Dedifferentiated amniotic fluid mesenchymal stem cell (primary cell): ENCODE measurements around the gene NDUFB8.

Experiments used
- DNase-seq: peaks from one replicate; pipeline ENCODE4 v3.0.0-alpha.2; 2016; ENCODE audit errors: extremely low spot score

The NDUFB8 gene

DNA sequence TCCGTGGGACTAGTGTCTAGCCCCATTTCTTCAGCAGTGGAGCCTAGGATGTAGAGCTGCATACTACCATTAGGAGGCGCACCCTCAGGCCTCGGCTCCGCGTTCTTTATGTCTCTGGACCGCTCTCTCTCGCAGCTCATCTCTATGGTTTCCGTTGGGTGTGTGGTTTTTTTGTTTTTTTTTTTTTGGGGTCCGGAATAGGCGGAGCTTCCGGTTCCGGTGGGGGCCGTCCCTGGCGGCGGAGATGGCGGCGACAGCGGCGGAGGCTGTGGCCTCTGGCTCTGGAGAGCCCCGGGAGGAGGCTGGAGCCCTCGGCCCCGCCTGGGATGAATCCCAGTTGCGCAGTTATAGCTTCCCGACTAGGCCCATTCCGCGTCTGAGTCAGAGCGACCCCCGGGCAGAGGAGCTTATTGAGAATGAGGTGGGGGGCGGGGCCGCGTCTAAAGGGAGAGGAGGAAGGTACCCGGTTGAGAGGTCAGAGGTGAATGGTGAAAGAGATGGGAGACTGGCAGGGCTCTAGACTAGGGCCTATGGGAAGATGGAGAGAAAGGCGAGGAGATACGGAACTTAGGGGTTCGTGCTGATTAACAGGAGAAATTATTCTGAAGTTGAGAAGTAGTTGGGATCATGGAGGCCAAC, 6.2 kb upstream of the NDUFB8 start, which contains the start of gene HIF1AN:
Gene HIF1AN, plus strand, starts transcription at position 229 of the 639 bp plus-strand sequence. Its CDS starts 16 bp downstream, at position 245.
- DNase-seq: peak; percentile 98

DNA sequence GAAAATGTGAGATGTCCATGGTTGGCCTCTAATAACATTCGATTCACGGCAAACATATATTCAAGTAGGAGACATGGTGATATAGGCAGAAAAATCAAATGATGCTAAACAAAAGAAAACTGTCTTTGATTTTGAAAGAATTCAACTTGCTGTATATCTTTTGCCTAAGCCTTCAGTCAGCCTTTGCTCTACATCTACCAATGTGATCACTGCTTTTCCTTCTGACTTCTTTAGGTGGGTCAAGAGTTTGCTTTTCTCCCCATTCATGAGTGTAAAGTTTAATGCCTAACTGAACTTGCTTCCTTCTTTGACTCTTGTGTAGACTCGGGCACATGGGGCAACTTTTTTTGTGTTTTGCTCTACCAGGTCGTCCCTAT, 5.7 kb upstream of the NDUFB8 start:
- DNase-seq: no peak

DNA sequence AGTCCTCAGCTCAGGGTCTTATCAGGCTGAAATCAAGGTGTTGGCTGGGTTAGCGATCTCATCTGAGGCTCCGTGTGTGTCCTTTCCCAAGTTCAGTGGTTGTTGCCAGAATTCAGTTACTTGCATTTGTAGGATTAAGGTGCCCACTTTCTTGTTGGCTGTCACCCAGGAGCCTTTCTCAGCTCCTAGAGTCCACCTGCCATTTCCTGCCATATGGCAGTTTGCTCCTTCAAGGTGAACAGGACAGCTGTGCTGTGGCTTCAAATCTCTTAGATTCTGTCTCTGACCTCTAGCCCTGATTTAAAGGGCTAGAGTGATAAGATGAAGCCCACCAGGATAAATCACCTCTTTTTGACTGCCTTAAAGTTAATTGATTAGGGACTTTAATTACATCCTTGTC, 5.1 kb upstream of the NDUFB8 start:
- no peak for DNase-seq

DNA sequence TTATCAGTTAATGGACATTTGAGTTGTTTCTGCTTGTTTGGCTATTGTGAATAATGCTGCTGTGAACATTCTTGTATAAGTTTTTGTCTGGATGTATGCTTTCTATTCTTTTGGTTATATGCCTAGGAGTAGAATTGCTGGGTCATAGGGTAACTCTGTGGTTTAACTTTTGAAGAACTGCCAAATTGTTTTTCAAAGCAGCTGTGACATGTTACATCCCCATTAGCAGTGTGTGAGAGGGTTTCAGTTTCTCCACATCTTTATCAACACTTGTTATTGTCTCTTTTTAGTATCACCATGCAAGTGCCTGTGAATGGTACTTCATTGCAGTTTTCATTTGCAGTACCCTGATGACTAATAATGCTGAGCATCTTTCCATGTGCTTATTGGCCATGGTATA, 2.1 kb upstream of the NDUFB8 start:
- no peak for DNase-seq

DNA sequence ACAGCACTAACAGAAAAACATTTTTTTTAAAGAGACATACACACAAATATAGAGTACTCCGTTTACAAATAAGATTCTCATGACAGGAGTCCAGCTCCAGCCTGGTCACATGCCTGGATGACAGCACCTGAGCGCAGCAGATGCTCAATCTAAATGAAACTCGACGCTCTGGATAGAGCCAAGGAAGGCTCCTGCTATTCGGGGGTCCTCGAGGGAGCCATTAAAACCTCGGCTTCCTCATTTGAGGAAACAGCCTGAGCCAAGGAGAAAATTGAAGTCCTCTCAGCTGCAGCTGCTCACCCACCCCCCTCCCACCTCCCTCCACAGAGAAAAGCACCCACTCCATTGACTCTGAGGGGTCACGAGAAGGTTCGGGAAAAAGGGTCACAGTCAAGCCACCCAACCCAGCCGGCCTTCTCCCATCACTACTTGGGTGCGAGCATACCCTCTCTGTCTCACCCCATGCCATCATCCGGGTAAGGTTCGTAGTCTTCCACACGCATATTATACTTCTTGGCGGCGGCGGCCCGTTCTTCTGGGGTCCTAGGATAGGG, 673 bp downstream of the NDUFB8 start:
- DNase-seq: no peak

DNA sequence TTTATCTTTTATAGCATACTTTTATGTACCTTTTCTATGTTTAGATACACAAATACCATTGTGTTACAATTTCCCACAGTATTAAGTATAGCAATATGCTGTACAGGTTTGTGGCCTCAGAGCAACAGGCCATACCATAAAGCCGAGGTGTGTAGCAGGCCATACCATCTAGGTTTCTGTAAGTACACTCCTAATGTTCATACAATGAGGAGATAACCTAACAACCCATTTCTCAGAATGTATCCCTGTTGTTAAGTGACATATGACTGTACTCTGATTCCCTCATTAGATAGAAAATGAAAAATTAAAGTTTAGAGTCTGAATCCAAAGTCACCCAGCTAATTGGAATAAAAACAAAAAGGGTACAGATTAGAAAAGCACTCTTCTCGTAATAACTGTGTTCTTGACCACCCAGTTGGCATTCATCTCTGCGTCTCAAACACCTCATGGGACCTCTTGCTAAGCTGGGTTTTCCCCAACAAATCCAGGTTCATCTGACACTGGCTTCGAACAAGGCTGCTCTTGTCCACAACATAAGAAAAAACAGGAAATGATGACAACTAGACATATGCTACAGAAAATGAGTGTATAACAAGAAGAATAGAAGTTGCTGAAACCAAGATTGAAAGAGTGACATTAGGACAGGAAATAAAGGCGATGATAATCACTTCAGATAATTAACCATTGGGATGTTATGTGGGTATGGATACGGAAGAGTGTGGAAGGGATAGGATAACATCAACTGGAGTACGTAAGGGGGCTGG, 1.4 kb downstream of the NDUFB8 start:
- no peak for DNase-seq

DNA sequence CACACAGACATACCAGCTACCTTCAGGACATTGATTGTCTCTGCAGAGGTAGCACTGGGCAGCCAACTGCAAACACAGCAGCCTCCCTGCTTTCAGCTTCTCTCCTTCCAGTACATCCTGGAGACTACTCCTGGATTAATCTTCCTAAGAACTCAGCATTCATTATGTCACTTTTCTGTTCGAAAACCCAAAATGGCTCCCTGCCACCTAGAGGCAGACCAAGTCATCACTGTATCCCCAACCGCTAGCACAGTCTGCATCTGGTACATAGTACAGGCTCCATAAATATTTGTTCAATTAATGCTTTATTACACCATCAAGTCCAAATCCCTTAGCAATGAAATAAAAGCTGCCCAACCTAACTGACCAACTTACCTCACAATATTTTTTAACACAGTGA, 5.0 kb downstream of the NDUFB8 start:
- DNase-seq: no peak

DNA sequence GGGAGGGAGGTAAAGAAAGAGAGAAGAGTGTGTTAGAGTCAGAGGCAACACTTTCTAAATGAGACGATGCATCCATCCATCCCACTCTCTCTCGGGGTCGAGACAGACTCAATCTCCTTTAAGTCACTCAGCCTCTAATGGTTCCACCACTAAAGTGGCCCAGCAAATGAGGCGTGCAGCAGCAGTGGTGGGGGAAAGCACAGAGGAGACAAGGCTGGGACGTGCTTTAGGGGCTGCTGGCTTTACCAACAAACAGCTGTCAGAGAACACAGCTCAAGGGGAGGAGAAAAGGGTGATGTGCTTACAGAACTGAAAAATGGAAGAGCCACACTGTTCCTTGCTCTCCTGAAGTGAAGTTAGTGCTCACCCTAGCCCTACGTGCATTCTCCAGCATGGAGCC, 5.5 kb downstream of the NDUFB8 start:
- no peak for DNase-seq

DNA sequence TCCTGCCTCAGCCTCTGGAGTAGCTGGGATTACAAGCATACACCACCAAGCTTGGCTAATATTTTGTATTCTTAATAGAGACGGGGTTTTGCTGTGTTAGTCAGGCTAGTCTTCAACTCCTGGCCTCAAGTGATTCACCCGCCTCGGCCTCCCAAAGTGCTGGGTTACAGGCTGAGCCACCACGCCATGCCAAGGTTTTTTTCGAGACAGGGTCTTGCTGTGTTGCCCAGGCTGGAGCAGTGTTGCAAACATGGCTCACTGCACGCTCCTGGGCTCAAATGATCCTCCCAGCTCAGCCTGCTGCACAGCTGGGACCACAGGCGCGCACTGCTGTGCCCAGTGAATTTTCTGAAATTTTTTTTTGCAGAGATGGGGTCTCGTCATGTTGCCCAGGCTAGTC, 6.7 kb downstream of the NDUFB8 start:
- DNase-seq: no peak

DNA sequence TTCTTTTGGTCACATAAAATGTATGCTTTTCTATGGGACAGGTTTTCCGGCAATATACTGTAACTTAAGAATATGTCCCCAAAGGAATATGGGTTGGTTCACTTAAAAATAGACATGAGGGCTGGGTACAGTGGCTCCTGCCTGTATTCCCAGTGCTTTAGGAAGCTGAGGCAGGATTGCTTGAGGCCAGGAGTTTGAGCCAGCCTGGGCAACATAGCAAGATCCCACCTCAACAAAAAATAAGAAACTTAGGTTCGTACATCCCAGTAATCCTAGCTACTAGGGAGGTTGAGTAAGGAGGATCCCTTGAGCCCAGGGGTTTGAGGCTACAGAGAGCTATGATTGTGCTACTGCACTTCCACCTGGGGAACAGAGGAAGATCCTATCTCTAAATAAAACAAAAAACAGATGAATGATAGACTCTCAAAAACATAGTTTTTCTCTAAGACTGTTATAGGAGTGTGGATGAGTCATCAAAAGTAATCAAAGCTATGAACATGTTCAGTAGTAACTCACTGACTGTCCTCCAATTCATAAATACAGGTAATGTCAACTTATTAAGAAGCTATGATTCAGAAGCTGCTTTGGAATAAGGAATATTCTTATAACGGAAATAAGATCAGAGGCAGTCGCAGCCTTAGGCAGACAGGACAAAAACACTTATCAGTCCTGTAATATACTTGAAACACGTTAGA, 7.4 kb downstream of the NDUFB8 start:
- no peak for DNase-seq

DNA sequence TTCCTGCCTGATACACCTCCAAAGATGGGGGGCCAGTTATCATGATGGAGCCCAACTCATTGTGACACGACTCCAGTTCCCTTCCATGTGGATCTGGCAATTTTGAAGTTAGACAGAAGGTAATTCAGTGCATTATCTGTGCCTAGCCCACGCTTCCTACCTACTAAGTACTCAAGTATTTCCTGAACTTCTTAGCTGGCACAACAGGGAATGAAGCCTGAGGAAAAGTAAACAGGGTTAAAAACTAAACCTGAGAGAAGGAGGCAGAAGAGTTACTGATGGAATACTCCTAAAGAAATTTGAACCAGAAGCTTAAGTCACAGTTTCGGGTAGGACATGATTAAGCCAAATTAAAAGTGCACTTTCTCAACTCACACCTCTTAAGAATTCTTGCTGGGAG, 8.9 kb downstream of the NDUFB8 start:
- DNase-seq: no peak

DNA sequence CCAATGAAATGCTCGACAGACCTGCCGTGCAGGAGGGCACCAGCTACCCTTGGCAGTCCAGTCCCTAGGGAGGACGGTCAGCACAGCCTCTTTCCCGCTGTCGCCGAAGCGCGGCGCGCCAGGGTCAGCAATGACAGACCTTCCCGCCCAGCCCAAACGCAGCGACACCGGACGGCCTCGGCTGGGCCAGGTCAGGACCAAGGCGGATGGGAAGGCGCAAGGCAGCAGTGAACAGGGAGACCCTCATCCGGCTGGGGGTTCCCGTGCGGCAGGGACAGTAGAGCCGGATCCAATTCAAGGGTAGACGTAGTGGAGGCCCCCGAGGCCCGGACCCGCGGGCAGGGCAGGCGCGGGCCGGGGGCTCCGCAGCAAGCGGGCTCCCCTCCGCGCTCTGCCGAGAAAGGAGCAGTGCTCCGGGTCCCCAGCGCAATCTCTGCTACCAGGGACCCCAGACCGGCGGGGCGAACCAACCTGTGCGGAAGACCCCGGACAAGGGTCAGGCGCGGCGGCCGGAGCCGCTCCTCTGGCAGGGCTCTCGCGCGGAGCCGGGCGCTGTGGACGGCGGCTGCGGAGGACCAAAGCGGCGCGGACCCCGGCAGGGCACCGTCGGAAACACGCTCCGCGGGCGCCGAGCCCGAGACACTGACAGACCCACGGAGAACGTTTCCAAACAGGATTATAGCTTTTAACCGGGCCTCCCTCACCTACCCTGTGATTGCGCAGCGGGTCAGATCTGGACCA, 10.2 kb downstream of the NDUFB8 start, which contains the start of gene SEC31B:
Gene SEC31B, minus strand, starts transcription at position 551 of the 741 bp plus-strand sequence. CDS start 2,909 bp downstream, outside the sequence.
- no peak for DNase-seq

DNA sequence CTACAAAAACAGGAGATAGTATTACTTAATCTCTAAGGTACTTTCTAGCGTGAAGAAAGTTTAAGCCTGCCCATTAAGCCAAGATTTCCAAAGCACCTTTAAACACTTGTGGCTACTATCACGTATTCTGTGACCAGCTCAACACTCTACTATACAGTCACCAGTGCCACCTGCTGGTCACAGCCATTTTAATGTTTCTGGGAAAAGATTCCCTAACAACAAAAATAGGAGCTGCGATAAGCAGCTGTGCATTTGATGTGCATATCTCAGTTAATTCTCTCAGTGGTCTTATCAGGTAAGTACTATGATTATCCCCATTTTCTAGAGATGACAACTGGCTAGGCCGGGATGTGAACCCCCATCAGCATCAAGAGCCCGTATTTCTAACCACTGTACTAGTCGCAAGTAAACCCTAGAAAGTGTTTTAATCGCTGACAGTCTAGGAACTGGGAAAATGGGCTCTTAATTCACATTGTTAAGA, 10.9 kb downstream of the NDUFB8 start:
- peak; percentile 66 for DNase-seq

DNA sequence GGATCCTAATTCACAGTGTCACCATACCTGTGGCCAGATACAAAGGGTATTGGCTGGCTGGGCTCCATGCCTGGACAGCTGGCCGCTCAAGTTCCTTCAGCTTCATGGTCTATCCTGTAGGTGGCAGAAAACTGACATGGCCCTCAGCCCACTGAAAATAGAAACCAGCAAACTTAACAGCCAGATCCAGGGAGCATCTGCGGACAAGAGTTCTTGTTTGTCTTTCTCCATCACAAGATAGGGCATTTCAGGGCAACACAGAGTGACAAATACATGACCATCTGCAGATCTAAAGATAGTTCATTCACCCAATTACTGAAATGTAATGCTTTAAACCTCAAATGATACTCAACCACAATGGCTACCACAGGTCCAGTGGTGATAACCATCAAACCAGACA, 12.8 kb downstream of the NDUFB8 start:
- no peak for DNase-seq

DNA sequence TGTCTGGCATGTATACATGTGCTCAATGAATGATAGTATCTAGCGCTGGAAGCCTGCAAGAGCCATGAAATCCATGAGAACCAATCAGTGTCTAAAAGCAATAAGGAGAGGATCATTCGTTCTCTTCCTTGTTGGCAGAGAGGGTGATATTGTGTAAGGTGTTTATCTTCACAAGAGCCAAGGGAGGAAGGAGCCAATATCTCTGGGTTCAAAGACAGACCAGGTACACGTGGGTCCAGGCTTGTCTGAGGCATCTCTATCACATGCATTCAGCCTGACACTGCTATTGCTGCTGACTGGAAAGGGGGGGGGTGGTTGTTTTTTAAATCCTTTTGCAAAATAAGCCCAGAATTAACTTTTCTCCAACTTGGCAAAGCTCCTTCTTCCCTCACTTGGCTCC, 14.1 kb downstream of the NDUFB8 start:
- no peak for DNase-seq

DNA sequence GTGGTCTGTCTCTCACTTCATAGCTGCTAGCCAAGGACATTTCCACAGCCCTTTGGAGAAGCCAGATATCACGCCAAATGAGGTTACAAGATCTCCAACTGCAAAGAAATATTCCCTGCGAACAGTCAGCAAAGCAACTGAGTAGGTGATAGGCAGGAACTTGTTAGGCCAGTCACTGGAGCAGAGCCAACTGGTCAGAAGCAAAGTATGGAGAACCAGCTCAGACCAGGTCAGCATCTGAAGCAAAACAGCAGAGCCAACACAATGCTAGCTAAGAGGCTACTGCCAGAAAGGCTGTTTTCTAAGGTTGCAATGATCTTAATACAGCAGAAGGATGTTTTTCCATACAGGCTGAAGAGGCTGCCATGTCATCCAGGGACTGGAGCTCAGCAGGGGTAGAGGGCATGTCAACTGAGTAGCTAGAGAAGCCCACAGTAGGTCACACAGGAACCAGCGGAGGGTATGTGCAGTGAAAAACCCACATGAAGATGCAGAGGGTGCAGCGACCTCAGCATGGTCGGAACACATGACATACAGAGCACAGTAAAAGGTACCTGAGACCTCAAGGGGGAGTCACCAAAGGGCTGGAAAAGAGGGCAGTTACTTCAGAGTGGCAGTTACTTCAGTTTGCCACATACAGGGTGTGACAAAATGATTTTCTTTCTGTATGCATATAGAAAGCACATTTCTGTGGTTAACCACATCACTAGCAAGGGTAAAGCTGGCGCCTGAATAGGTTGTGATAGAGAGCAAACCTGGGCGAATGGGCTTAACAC, 18.9 kb downstream of the NDUFB8 start:
- DNase-seq: no peak

DNA sequence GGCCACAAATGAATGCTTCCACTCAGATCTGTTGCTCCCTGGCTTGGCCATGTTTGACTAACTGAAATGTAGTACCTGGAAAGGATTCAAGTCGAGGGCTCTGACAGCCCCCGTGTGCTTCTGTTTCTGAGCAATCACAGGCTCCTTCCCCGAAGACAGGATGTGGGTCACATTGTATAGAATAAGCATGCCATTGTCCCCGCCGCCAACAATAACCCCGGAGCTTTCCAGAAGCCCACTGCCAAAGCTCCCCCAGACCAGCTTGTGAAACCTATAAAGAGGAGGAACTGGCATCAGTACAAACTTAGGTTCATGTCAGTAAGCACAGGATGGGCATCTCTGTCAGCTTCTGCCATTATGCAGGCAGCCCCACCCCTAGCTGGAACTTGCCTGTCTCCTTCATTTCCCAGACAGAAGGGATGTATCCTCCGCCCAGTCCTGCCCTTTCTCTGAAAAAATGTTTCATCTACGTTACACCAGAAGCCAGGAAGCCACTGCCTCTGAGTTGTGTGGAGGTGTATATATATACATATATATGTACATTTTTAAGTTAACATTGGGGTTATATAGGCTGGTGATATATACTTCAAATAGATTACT, 20.3 kb downstream of the NDUFB8 start:
- DNase-seq: no peak

DNA sequence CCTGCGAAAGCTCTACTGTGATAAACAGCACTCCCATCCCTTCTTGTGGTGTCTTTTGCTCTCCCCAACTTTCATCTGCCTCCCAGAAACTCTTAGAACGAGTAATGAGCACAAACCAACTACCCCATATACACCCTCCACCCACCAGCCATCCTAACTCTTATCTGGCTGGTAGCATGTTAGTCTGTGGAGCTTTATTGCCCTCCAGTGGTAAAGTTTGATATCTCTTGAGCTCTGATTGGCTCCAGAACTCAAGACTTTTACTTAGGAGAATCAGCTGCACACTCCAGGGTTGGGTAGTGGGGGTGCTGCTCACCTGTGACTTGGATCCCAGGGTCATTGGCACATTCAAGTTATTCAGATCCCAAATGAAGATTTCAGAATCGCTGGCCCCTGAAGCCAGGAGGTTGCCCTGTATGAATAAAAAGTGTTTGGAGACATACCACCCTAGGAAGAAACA, 20.9 kb downstream of the NDUFB8 start:
- peak; percentile 26 for DNase-seq

DNA sequence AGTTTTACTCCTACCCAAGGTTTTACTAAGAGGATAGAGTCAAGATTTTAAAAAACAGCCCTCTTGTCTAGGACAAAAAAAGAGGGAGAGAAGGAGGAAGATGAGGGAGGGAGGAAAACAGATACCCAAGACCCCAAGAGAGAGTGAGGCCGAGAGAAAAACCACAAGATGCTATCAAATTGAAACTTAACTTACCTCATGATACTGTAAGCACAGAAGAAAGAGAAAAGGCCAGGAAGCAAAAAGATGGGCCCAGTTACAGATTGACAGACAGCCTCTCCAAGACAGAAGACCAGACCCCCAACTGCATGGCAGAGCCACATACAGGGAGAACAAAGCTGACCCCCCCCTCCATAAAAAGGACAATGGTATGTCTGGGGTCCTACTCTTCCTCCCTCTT, 21.4 kb downstream of the NDUFB8 start:
- no peak for DNase-seq

DNA sequence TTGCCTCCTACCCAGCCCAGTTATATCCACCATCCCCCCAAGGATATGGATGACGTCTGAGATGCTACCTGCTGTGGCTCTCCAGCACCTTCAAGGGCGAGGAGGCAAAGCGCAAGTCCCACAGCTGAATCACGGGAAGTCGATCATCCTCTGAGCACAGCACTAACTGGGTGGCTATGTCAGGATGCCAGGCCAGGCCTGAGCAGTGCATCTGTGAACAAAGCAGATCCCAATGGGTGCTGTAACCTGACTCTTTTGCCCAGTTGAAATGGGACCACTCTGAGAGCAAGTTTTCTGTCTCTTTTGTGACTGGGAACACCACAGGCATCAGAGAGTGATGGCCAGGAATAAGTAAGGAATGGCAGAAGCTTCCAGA, 22.3 kb downstream of the NDUFB8 start:
- DNase-seq: no peak
